NCI-H1092 treated with DMSO at 0.1 percent for 48 hours (cell line): ENCODE data around the gene FAM171A1.

Source experiments
- DNase-seq: peaks from one replicate; lab custom pipeline; 2025; lab: John Stamatoyannopoulos, UW

FAM171A1 gene

GRCh38 chr10:15242261-15242840, 128.7 kb downstream of the FAM171A1 start:
- no peak for DNase-seq

DNA sequence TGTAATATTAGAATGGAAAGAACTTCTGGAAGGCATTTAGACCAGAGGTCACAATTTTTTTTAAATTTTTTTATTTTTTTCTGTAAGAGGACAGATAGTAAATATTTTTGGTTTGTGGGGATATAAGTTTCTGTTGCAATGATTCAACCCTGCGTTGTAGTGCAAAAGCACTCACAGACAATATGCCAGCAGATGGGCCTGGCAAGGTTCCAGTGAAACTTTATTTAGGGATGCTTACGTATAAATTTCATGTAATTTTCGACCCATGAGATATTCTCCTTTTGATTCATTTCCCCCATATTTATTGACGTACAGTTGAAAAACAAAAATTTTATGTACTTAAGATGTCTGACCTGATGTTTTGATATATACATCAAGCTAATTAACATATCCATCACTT, 129.8 kb downstream of the FAM171A1 start:
- DNase-seq = no peak

GRCh38 chr10:15238555-15239335, 132.3 kb downstream of the FAM171A1 start:
- no peak for DNase-seq

DNA sequence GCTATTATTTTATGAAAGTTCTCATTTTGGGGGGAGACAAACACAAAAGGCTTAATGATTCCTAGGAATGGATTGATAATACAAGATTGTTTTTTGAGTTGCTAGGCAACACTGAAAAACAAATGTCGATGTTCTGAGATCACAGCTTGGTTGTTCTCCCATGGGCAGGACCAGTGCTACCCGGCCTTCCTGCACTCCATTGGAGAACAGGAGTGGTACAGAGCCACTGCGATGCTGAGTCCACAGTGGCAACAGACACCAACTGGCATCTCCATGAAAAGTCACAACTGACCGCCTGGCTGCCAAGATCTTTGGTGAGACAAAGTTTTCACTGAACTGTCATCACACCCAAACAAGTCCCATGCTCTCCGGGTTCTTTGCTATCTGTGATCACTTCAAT, 133.7 kb downstream of the FAM171A1 start:
- DNase-seq = no peak

- DNase-seq = no peak
These were observed 134.7 kb downstream of the FAM171A1 start for GRCh38 chr10:15236340-15236739.

DNA sequence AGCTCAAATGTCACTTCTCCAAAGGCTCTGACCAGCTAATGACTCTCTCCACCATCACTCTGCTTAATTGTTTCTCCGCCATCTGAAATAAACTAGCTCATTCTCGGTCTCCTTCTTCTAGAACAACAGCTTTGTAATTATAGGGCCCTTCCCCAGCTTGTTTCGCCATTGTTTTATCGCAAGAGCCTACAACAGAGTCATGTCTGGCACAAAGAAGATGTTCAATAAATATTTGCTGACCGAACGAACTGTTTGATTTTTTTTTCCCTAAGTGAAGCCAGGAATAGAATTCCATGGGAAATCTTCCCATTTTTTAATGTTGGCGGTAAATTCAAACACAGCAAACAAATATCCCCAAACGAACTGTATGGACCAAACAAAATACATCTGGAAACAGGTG, 138.8 kb downstream of the FAM171A1 start:
- DNase-seq = no peak

GRCh38 chr10:15231426-15231825, 139.7 kb downstream of the FAM171A1 start:
- DNase-seq = no peak

DNA sequence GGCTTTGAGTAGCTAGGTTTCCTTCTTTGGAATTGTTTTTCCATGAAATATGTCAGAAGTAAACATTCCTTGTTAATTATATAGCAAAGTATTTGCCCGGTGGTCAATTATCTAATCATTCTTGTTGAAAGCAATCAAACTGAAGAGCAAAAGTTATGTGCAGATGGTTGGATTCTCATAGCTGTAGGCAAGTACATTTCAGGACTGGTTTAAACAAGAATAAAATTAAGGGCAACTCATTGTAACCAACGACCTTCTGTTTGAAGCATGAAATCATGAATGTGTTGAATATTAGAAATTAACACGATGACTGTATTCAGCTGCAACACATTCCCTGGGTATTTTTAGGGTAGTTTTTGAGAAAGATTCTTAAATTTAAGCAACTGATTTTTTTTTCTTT, 140.8 kb downstream of the FAM171A1 start:
- DNase-seq = no peak

DNA sequence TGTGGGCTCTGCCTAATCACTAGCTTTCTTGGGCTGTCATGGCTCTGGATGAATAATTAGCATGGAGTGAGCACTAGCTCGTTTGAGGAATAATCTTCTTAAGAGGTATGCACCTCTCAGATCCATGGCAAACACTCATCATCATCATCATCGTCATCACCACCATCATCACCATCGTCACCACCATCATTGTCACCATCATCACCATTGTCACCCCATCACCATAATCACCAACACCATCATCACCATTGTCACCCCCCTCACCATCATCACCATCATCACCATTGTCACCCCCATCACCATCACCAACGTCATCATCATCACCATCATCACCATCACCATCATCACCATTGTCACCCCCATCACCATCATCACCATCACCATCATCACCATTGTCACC, 141.8 kb downstream of the FAM171A1 start:
- DNase-seq = no peak

GRCh38 chr10:15228426-15228825, 142.7 kb downstream of the FAM171A1 start:
- no peak for DNase-seq

DNA sequence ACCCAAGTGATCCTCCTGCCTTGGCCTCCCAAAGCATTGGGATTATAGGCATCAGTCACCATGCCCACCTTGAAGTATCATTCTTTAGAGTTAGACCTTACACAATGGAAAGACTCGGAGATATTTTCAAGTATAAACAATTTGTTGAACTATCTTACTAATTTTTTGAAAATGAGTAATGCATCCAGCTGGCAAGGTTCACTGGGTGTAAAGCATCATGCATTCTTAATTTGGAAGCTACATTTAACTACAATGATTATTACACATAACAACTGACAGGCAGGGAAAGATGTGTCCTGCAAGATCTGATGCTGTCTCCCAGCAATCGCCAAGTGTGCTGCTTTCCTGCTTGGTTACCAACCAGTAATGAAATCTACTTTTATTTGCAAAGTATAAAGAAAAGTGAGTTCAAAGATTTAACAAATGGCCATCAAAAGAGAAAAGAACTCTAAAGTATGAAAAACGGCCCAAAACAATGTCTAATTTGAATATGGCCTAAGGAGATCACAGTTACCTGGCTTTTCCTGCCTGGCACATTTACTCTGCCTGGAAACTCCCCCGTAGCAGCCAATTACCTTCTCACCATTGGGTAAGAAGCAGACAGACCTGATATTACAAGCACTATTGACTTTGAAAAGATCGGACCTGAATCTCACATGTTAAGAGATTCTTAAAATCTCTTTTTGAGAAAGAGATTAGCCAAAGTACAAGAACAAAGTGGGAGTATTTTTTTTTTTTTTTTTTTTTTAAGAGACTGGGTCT, 143.3 kb downstream of the FAM171A1 start:
- DNase-seq = no peak

GRCh38 chr10:15225511-15225910, 145.6 kb downstream of the FAM171A1 start:
- DNase-seq = no peak

DNA sequence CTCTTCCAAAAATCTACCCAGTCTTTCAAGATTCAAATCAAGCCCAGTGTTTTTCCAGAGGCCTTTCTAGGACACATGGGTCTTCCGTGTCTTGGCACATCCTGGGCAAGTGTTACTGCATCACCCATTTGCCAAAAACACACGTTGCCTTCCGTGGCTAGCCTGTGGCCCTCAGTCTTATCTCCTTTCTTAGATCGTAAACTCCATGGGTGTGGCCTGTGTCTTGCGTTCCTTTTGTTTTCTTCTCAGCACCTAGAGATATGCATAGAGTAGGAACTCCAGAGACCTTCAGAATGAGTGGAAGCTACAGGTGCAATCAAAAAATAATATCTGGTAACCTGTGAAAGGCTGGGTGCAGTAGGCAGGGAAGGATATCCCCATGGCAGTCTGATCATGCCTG, 146.1 kb downstream of the FAM171A1 start:
- DNase-seq = no peak

DNA sequence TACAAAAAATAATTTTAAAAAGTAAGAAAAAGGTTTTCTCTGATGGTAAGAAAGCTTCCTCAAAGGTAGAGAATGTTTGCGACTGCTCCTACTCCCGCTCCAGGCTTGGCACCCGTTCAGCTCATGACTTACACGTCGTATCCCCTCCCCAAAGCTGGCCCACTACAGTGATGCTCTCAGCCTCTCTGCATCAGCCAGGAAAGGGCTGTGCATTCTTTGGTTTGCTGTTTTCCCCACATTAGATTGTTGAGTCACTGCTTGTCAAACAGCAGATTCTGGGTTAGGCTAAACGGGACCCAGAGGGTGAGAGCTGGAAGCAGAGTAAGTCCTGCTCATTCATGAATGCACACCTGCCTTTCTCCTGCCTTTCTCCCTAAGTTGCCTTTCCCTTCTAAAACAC, 147.9 kb downstream of the FAM171A1 start:
- DNase-seq = no peak

DNA sequence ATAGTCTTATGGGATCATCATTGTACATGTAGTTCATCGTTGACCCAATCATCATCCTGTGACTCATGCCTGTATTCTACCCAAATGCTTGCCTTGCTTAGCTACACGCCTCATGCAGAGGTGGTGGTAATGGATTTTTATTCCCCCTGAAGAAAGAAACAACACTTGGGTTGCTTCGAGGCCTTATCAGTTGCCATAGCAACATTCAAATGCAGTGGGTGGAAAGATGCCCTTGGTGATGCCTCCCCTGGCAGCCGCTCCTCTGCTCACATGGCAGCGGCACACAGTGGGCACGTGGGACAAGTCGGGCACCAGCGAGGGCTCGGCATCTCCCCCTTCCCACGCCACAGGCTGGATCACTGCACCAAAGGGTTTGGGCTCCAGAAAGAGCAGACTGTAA, 148.6 kb downstream of the FAM171A1 start:
- no peak for DNase-seq

- DNase-seq = no peak
These were observed 150.6 kb downstream of the FAM171A1 start for GRCh38 chr10:15220445-15220844.

DNA sequence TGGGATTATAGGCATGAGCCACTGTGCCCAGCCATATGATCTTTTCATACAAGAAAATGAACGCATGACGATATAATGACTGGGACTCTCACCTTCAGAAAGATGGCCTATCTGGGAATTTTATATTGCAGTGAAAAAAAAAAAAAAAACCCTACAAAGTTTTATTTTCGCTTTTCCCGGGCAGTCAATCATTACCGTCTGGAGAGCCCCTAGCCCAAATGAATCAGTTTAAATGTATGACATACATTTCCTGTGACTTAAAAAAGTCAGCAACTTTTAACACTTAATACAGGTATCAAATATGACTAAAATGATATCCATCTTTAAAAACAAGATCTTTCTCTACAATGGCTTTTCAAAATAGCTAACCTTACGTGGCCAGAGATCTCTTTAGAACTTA, 154.4 kb downstream of the FAM171A1 start:
- DNase-seq = no peak

GRCh38 chr10:15214237-15214636, 156.9 kb downstream of the FAM171A1 start:
- no peak for DNase-seq

GRCh38 chr10:15213461-15213861, 157.6 kb downstream of the FAM171A1 start:
- no peak for DNase-seq

DNA sequence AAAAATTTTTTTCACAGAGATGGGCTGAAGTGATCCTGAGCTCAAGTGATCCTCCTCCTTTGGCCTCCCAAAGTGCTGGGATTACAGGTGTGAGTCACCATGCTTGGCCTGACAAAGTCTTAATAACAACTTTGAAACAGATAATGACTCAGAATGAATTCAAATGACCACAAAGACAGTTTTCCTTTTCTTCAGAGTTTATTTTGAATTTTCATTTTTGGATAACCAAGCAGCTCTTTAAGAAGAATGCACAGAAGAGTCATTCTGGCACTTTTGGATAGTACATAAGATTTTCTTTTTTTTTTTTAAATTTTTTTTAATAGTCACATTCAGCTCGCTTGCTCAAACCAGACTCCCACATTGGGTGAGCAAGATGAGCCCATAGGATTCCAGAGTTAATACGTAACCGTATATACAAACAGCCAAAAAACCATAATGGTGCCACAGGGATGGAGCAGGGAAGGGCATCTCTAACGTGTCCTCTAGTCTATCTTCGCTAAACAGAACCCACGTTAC, 159.6 kb downstream of the FAM171A1 start:
- DNase-seq = no peak

DNA sequence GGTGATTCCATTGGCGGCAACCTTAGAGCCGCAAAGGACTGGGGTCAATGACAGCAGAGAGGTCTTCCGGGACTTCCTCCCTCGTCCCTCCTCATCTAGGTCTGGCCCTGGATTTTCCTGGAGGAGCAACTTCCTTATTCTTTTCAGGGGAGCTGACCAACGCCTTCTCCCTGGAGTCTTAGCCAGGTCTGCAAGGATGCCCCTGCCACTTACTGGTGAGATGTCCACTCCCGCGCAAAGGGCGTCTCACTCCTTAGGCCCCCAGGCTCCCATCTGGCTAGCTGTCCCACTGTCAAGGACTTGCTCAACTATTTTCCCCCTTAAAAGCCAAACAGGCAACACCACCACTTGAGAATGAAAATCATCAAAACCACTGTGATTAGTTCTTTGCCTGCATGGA, 160.6 kb downstream of the FAM171A1 start:
- DNase-seq = no peak

- DNase-seq = peak; percentile 70
These were observed 161.1 kb downstream of the FAM171A1 start for GRCh38 chr10:15209827-15210509.
